Hair follicle dermal papilla cell (primary cell): ENCODE results near the gene LSM8. TPM values are rescaled to one million over a fixed set of nuclear protein-coding genes. Genes with fewer than 3 reads are reported as not detected.

Experiments
- total RNA-seq: library from RNA; depleted of rRNA; stranded (reverse); fragments of >200 nt; gene quantifications from 2 replicates; pipeline ENCODE4 v1.2.3, GENCODE V29; 2012

Gene LSM8
- total RNA-seq = 19.7 and 21.3 TPM in 2 replicates

GRCh38 chr7:118183786-118184564 is at the start of gene LSM8:
TSS of gene LSM8 (plus strand) at chr7:118184164. CDS start at chr7:118184224, 60 bp downstream.

GRCh38 chr7:118224521-118224920 is 40.6 kb downstream of the LSM8 start, which contains the start of gene ANKRD7:
TSS of gene ANKRD7 (plus strand) at chr7:118224704. CDS start at chr7:118224831, 127 bp downstream.

Other genes with a start within 250 kb of the LSM8 start
- 2.9 and 3.1 TPM in 2 replicates for gene ANKRD7, start 40.5 kb downstream of the LSM8 start, total RNA-seq